ENCODE measurements around the gene GALNT16.
"Not testable (repeated sequence)": the region's sequence is repeated elsewhere in the genome, so short reads cannot be mapped to it uniquely, and the experiment has no call there.

The GALNT16 gene

GRCh38 chr14:69288956-69289705 is 29.2 kb downstream of the GALNT16 start:
- Histone ChIP-seq H3K27ac (ENCODE audit: low read depth, low read length) (no peak overlapping the region), H3K9me3 (ENCODE audit: control insufficient read depth, insufficient read depth, low read length) (no peaks in the 10 kb centered on the region), H3K9me2 (replicated peaks; ENCODE audit: control insufficient read depth, low read length) (no peaks in the 10 kb centered on the region), H3K27me3 (ENCODE audit: control insufficient read depth, low read length) (no peaks in the 10 kb centered on the region; the same call in 1 of the 2 replicates), H3K4me3 (ENCODE audit: low read length) (no peak overlapping the region), H3K4me2 (ENCODE audit: low read length) (no peak overlapping the region), H3K36me3 (ENCODE audit: control insufficient read depth, low read length) (no peaks in the 10 kb centered on the region), H3K4me1 (ENCODE audit: control insufficient read depth, low read length) (no peaks in the 10 kb centered on the region), H3K79me2 (ENCODE audit: control insufficient read depth, low read length) (no peaks in the 10 kb centered on the region), H4K20me1 (ENCODE audit: control insufficient read depth, insufficient read depth, low read depth, low read length) (no peaks in the 10 kb centered on the region), H3F3A (ENCODE audit: control insufficient read depth, insufficient read depth) (no peaks in the 10 kb centered on the region)
- no peak for TF ChIP-seq EZH2phosphoT487 (IDR thresholded peaks at IDR 0.05; ENCODE audit: borderline replicate concordance, low read length)
- TF ChIP-seq, protein P1, sequence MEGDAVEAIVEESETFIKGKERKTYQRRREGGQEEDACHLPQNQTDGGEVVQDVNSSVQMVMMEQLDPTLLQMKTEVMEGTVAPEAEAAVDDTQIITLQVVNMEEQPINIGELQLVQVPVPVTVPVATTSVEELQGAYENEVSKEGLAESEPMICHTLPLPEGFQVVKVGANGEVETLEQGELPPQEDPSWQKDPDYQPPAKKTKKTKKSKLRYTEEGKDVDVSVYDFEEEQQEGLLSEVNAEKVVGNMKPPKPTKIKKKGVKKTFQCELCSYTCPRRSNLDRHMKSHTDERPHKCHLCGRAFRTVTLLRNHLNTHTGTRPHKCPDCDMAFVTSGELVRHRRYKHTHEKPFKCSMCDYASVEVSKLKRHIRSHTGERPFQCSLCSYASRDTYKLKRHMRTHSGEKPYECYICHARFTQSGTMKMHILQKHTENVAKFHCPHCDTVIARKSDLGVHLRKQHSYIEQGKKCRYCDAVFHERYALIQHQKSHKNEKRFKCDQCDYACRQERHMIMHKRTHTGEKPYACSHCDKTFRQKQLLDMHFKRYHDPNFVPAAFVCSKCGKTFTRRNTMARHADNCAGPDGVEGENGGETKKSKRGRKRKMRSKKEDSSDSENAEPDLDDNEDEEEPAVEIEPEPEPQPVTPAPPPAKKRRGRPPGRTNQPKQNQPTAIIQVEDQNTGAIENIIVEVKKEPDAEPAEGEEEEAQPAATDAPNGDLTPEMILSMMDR (IDR thresholded peaks at IDR 0.05; ENCODE audit: low read depth, low read length, poor library complexity, severe bottlenecking) = no peak

GRCh38 chr14:69289811-69290520 is 30.0 kb downstream of the GALNT16 start:
- no peaks in the 10 kb centered on the region for H3K9me2 ChIP-seq (replicated peaks; ENCODE audit: control insufficient read depth, low read length)
- H3K4me1 ChIP-seq (ENCODE audit: control insufficient read depth, low read length) = no peaks in the 10 kb centered on the region
- TF ChIP-seq, protein P1 (IDR thresholded peaks at IDR 0.05; ENCODE audit: low read depth, low read length, poor library complexity, severe bottlenecking) = no peak
- TF ChIP-seq EZH2phosphoT487 (IDR thresholded peaks at IDR 0.05; ENCODE audit: borderline replicate concordance, low read length) = no peak
- no peak overlapping the region for H3K27ac ChIP-seq (ENCODE audit: low read depth, low read length)
- H3K9me3 ChIP-seq (ENCODE audit: control insufficient read depth, insufficient read depth, low read length) = no peaks in the 10 kb centered on the region
- no peaks in the 10 kb centered on the region for H3K79me2 ChIP-seq (ENCODE audit: control insufficient read depth, low read length)
- H3K36me3 ChIP-seq (ENCODE audit: control insufficient read depth, low read length) = no peaks in the 10 kb centered on the region
- H4K20me1 ChIP-seq (ENCODE audit: control insufficient read depth, insufficient read depth, low read depth, low read length) = no peaks in the 10 kb centered on the region
- H3F3A ChIP-seq (ENCODE audit: control insufficient read depth, insufficient read depth) = no peaks in the 10 kb centered on the region
- no peak overlapping the region for H3K4me3 ChIP-seq (ENCODE audit: low read length)
- H3K4me2 ChIP-seq (ENCODE audit: low read length) = no peak overlapping the region
- no peaks in the 10 kb centered on the region; the same call in 1 of the 2 replicates for H3K27me3 ChIP-seq (ENCODE audit: control insufficient read depth, low read length)

GRCh38 chr14:69290881-69291280 is 30.9 kb downstream of the GALNT16 start:
- H3K4me1 ChIP-seq (ENCODE audit: control insufficient read depth, low read length); H3K9me2 ChIP-seq (replicated peaks; ENCODE audit: control insufficient read depth, low read length); H3K4me2 ChIP-seq (ENCODE audit: low read length); H3K36me3 ChIP-seq (ENCODE audit: control insufficient read depth, low read length); H3K9me3 ChIP-seq (ENCODE audit: control insufficient read depth, insufficient read depth, low read length); H3F3A ChIP-seq (ENCODE audit: control insufficient read depth, insufficient read depth); H3K27ac ChIP-seq (ENCODE audit: low read depth, low read length); H4K20me1 ChIP-seq (ENCODE audit: control insufficient read depth, insufficient read depth, low read depth, low read length); H3K4me3 ChIP-seq (ENCODE audit: low read length); H3K79me2 ChIP-seq (ENCODE audit: control insufficient read depth, low read length); H3K27me3 ChIP-seq (ENCODE audit: control insufficient read depth, low read length): not testable (repeated sequence)

DNA sequence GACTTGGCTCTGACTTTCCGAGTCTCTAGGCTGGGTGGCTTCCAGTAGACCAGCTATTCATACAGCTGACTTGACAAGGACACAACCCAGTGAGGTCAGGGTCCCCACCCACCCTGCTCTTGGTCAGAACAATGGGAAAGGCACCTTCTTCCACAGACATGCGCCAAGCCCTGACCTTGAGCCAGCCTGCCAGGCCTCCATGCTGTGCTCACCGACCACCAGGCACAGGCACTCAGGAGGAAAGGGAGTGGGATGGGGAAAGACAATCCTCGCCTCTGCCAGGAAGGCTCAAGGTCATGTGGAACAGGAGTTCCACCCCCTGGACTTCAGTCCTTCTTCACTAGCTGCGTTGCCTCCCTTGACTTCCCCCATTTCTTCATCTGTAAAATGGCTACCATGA is 31.4 kb downstream of the GALNT16 start:
- Histone ChIP-seq H3K79me2 (ENCODE audit: control insufficient read depth, low read length) (no peaks in the 10 kb centered on the region), H3K9me3 (ENCODE audit: control insufficient read depth, insufficient read depth, low read length) (no peaks in the 10 kb centered on the region), H3K27me3 (ENCODE audit: control insufficient read depth, low read length) (no peaks in the 10 kb centered on the region; the same call in 1 of the 2 replicates), H3K4me2 (ENCODE audit: low read length) (no peak overlapping the region), H4K20me1 (ENCODE audit: control insufficient read depth, insufficient read depth, low read depth, low read length) (no peaks in the 10 kb centered on the region), H3K27ac (ENCODE audit: low read depth, low read length) (no peak overlapping the region), H3K9me2 (replicated peaks; ENCODE audit: control insufficient read depth, low read length) (no peaks in the 10 kb centered on the region), H3K36me3 (ENCODE audit: control insufficient read depth, low read length) (no peaks in the 10 kb centered on the region), H3K4me3 (ENCODE audit: low read length) (no peak overlapping the region), H3K4me1 (ENCODE audit: control insufficient read depth, low read length) (no peaks in the 10 kb centered on the region), H3F3A (ENCODE audit: control insufficient read depth, insufficient read depth) (no peaks in the 10 kb centered on the region)
- TF ChIP-seq, protein P1 (IDR thresholded peaks at IDR 0.05; ENCODE audit: low read depth, low read length, poor library complexity, severe bottlenecking) = no peak
- no peak for TF ChIP-seq EZH2phosphoT487 (IDR thresholded peaks at IDR 0.05; ENCODE audit: borderline replicate concordance, low read length)

Measured in DOHH2 (cell line).